A549 (cell line): Measurements from ENCODE around the gene VPS13D. TPM values are rescaled to one million over a fixed set of nuclear protein-coding genes. Genes with fewer than 3 reads are reported as not detected.

Experiments used
- ATAC-seq, 2 experiments: fragments of 200-7000 bp in 1 of 2; fragments of >200 bp in 1 of 2; cut with Nextera tagmentation in 1 of 2; cut with Tn5 transposase in 1 of 2; 3 replicates each; pipeline versions ENCODE4 v1.8.0 to v1.9.1; 2018 to 2020; ENCODE audit warnings: mild to moderate bottlenecking in 1 of 2, moderate library complexity in 1 of 2
- CTCF ChIA-PET: fragments of 300-600 bp; sonication (Branson Sonifier 250); formaldehyde crosslinking; extraction: SDS; loops from one replicate; lab custom pipeline; 2021; ENCODE audit warnings: antibody characterized with exemption, inconsistent platforms; lab: Yijun Ruan, JAX
- POLR2A ChIA-PET: fragments of 350-600 bp; formaldehyde crosslinking; extraction: SDS; loops from one replicate; lab custom pipeline; 2021; ENCODE audit warnings: antibody characterized with exemption, inconsistent platforms; lab: Yijun Ruan, JAX
- DNase-seq, 2 experiments: peaks; one replicate each; pipeline versions ENCODE4 v3.0.0 to v3.0.0-alpha.2; 2011 to 2016; ENCODE audit warnings: low read depth in 1 of 2, low spot score in 1 of 2
- FAIRE-seq: peaks from 2 replicates; lab custom pipeline; 2011; peaks lifted over from hg19 to GRCh38; lab: Jason Lieb, UNC
- H3K27ac ChIP-seq, 2 experiments: fragments of >200 bp; sonication (Bioruptor Twin); formaldehyde crosslinking; 3 replicates each; pipeline ENCODE4 v1.5.1; 2016 to 2017
- H3K4me1 ChIP-seq: fragments of >200 bp; sonication (Bioruptor Twin); formaldehyde crosslinking; 3 replicates; pipeline ENCODE4 v1.6.1; 2016
- H3K4me2 ChIP-seq: fragments of >200 bp; sonication (Bioruptor Twin); formaldehyde crosslinking; 3 replicates; pipeline ENCODE4 v1.6.1; 2016
- H3K4me3 ChIP-seq: fragments of >200 bp; sonication (Bioruptor Twin); formaldehyde crosslinking; 3 replicates; pipeline ENCODE4 v1.5.1; 2016
- H3K9me3 ChIP-seq: fragments of >200 bp; sonication (Bioruptor Twin); formaldehyde crosslinking; 3 replicates; pipeline ENCODE4 v1.6.1; 2016
- BCL3 ChIP-seq: fragments of >200 bp; sonication (Bioruptor Twin); formaldehyde crosslinking; IDR thresholded peaks from 3 replicates; pipeline ENCODE4 v1.6.1; 2016
- BHLHE40 ChIP-seq: IDR thresholded peaks from 2 replicates; pipeline ENCODE4 v1.6.1; 2012; ENCODE audit warnings: low read depth, low read length, inconsistent platforms
- CHD2 ChIP-seq: fragments of 150-350 bp; IDR thresholded peaks from 2 replicates; pipeline ENCODE4 v1.6.1; 2014; ENCODE audit warnings: low read length; ENCODE audit not compliant: partially characterized antibody
- CTCF ChIP-seq: fragments of >200 bp; sonication (Bioruptor Twin); formaldehyde crosslinking; IDR thresholded peaks from 3 replicates; pipeline ENCODE4 v1.5.1; 2016
- E2F6 ChIP-seq: IDR thresholded peaks from 2 replicates; pipeline ENCODE4 v1.6.1; 2012; ENCODE audit warnings: low read depth, borderline replicate concordance
- EHF ChIP-seq: fragments of 250-450 bp; sonication (Bioruptor Pico); IDR thresholded peaks from 2 replicates; pipeline ENCODE4 v1.5.0; 2020; ENCODE audit warnings: mild to moderate bottlenecking
- EHMT2 ChIP-seq: fragments of 200-600 bp; sonication (generic); IDR thresholded peaks from 2 replicates; pipeline ENCODE4 v1.6.1; 2016; ENCODE audit warnings: antibody characterized with exemption, low read depth, mild to moderate bottlenecking, moderate library complexity
- EP300 ChIP-seq, 2 experiments: fragments of >200 bp; sonication (Bioruptor Twin); formaldehyde crosslinking; IDR thresholded peaks; 2 replicates in 1 of 2; 3 replicates in 1 of 2; pipeline ENCODE4 v1.6.1; 2016 to 2017
- ESRRA ChIP-seq: fragments of 150-350 bp; IDR thresholded peaks from 2 replicates; pipeline ENCODE4 v1.6.1; 2014; ENCODE audit warnings: mild to moderate bottlenecking, low read length, borderline replicate concordance
- FOSL2 ChIP-seq, 2 experiments: fragments of 450-650 bp in 1 of 2; fragments of >200 bp in 1 of 2; sonication (Bioruptor Twin) in 1 of 2; formaldehyde crosslinking; IDR thresholded peaks; 2 replicates each; pipeline versions ENCODE4 v1.5.0 to v1.6.1; 2016 to 2020; ENCODE audit warnings: mild to moderate bottlenecking in 1 of 2, moderate library complexity in 1 of 2
- HDAC2 ChIP-seq: fragments of 200-600 bp; sonication (generic); IDR thresholded peaks from 2 replicates; pipeline ENCODE4 v1.6.1; 2016
- HEYL ChIP-seq: fragments of 250-450 bp; sonication (Bioruptor Pico); IDR thresholded peaks from 2 replicates; pipeline ENCODE4 v1.8.0; 2021; ENCODE audit warnings: mild to moderate bottlenecking, moderate library complexity
- HOXB13 ChIP-seq: fragments of 250-450 bp; sonication (Bioruptor Pico); IDR thresholded peaks from 2 replicates; pipeline ENCODE4 v1.5.0; 2020; ENCODE audit warnings: low read depth, mild to moderate bottlenecking, moderate library complexity
- HOXB5 ChIP-seq: fragments of 250-450 bp; sonication (Bioruptor Pico); IDR thresholded peaks from 2 replicates; pipeline ENCODE4 v1.5.0; 2020; ENCODE audit warnings: mild to moderate bottlenecking, moderate library complexity
- MYC ChIP-seq: IDR thresholded peaks from 2 replicates; pipeline ENCODE4 v1.6.1; 2012; ENCODE audit warnings: mild to moderate bottlenecking, inconsistent platforms, low read length, improper control_type of control experiment, borderline replicate concordance
- NPAS2 ChIP-seq: fragments of 250-450 bp; sonication (Bioruptor Pico); IDR thresholded peaks from 2 replicates; pipeline ENCODE4 v1.8.0; 2022; ENCODE audit warnings: mild to moderate bottlenecking, moderate library complexity, borderline replicate concordance
- NR3C1 ChIP-seq: fragments of >200 bp; sonication (Bioruptor Twin); formaldehyde crosslinking; IDR thresholded peaks from 3 replicates; pipeline ENCODE4 v1.6.1; 2017
- PBX3 ChIP-seq: IDR thresholded peaks from 2 replicates; pipeline ENCODE4 v1.6.1; 2012
- POLR2A ChIP-seq: IDR thresholded peaks from 2 replicates; pipeline ENCODE4 v1.6.1; 2012; ENCODE audit warnings: mild to moderate bottlenecking, low read length
- RAD21 ChIP-seq, 2 experiments: fragments of >200 bp in 1 of 2; sonication (Bioruptor Twin) in 1 of 2; formaldehyde crosslinking in 1 of 2; IDR thresholded peaks in 1 of 2; conservative IDR thresholded peaks in 1 of 2; 2 replicates in 1 of 2; 3 replicates in 1 of 2; pipeline ENCODE4 v1.6.1; 2012 to 2018; ENCODE audit warnings: inconsistent platforms in 1 of 2
- REST ChIP-seq: fragments of 200-600 bp; sonication (generic); IDR thresholded peaks from 2 replicates; pipeline ENCODE4 v1.6.1; 2016; ENCODE audit warnings: antibody characterized with exemption, mild to moderate bottlenecking, moderate library complexity
- SMC3 ChIP-seq: fragments of >200 bp; sonication (Bioruptor Twin); formaldehyde crosslinking; IDR thresholded peaks from 3 replicates; pipeline ENCODE4 v1.6.1; 2018; ENCODE audit warnings: inconsistent platforms
- TFCP2L1 ChIP-seq: fragments of 250-450 bp; sonication (Bioruptor Pico); IDR thresholded peaks from 2 replicates; pipeline ENCODE4 v1.5.0; 2021; ENCODE audit warnings: mild to moderate bottlenecking
- TP53 ChIP-seq: fragments of 250-450 bp; sonication (Bioruptor Pico); IDR thresholded peaks from 2 replicates; pipeline ENCODE4 v1.5.0; 2021; ENCODE audit warnings: mild to moderate bottlenecking, moderate library complexity
- WGBS: methylation state at CpG from one replicate; pipeline ENCODE4 v1.1.6; 2017; ENCODE audit errors: missing lambda C conversion rate; 5-methylcytosine and 5-hydroxymethylcytosine counted together
- polyA plus RNA-seq, 4 experiments: library from polyadenylated mRNA; depleted of rRNA in 3 of 4; stranded (reverse); fragments of >200 nt; fragmentation: RNase III in 1 of 4; extraction: RNeasy Plus Mini Kit Qiagen cat#74134 plus additional on column Dnase treatment in 1 of 4; gene quantifications; 2 replicates in 3 of 4; 3 replicates in 1 of 4; pipeline ENCODE4 v1.2.3, GENCODE V29; 2011 to 2017

The VPS13D gene
- polyA plus RNA-seq, 2 of the 4 experiments (the other 2 are of a cell fraction): 5.4 to 15.9 TPM

- FAIRE-seq (no peak), ATAC-seq (peak; percentile 70 to 86; a peak in 4 of 6 replicates), DNase-seq (peak; percentile 13 to 65)
- no peak overlapping the region for H3K4me3 ChIP-seq
- 50% methylated on average over 8 of the region's 8 CpGs for WGBS
- peak overlapping the region; percentile 40 to 53; a peak in 5 of 6 replicates for H3K27ac ChIP-seq
- H3K4me1 ChIP-seq: peaks cover 30% of the 10 kb centered on the region
- ChIA-PET CTCF (interaction anchor here (0.6 to 0.9 kb wide), 2 partner anchors 189 to 207 kb away, joined by 3 read pairs; no protein-coding TSS in a partner anchor), POLR2A (interaction anchor here (0.8 to 1.2 kb wide), 3 partner anchors 71 to 212 kb away, joined by 3 to 4 read pairs (median 3); no protein-coding TSS in a partner anchor)
- TF ChIP-seq TFCP2L1 (CRISPR knock-in tag) (no peak), RAD21 (conservative IDR thresholded peaks at IDR 0.05 in 1 of 2, IDR thresholded peaks at IDR 0.05 in 1 of 2) (peak; percentile 50 to 63), HOXB5 (CRISPR knock-in tag) (no peak), EP300 (IDR thresholded peaks at IDR 0.05) (no peak), CTCF (peak; percentile 50), ESRRA (no peak), NPAS2 (no peak), SMC3 (peak; percentile 49)
- H3K4me2 ChIP-seq: peak overlapping the region; percentile 49
- H3K9me3 ChIP-seq: peaks cover 27% of the 10 kb centered on the region
Measured at GRCh38 chr1:12407050-12407961, 177.5 kb downstream of the VPS13D start.

GRCh38 chr1:12407962-12408454 is 178.2 kb downstream of the VPS13D start:
- Histone ChIP-seq H3K4me2 (no peak overlapping the region), H3K4me1 (peaks cover 30% of the 10 kb centered on the region), H3K9me3 (peaks cover 27% of the 10 kb centered on the region), H3K27ac (peak overlapping the region; percentile 26 to 53; a peak in 3 of 6 replicates), H3K4me3 (no peak overlapping the region)
- WGBS: 96% methylated on average over 5 of the region's 5 CpGs
- no peak for ATAC-seq
- ChIA-PET CTCF (interaction anchor here (0.9 kb wide), 1 partner anchor 188 kb away, joined by 3 read pairs; no protein-coding TSS in a partner anchor), POLR2A (interaction anchor here (1.0 to 1.2 kb wide), 2 partner anchors 70 to 211 kb away, joined by 3 to 4 read pairs; no protein-coding TSS in a partner anchor)
- TF ChIP-seq HOXB5 (CRISPR knock-in tag) (no peak), NR3C1 (no peak), BCL3 (no peak), PBX3 (no peak), FOSL2 (IDR thresholded peaks at IDR 0.05) (no peak), FOSL2 (CRISPR knock-in tag; IDR thresholded peaks at IDR 0.05) (no peak), EHF (no peak), HOXB13 (CRISPR knock-in tag) (no peak), HDAC2 (no peak), POLR2A (no peak), BHLHE40 (no peak)
- FAIRE-seq: no peak
- no peak for DNase-seq

- CTCF ChIA-PET: no interaction called here
- ATAC-seq (no peak), DNase-seq (no peak), FAIRE-seq (no peak)
- H3K4me1 ChIP-seq: peaks cover 30% of the 10 kb centered on the region
- H3K9me3 ChIP-seq: peaks cover 27% of the 10 kb centered on the region
- POLR2A ChIA-PET: no interaction called here
- no peak overlapping the region for H3K4me2 ChIP-seq
- H3K27ac ChIP-seq: no peak overlapping the region; a peak in 1 of 6 replicates
- H3K4me3 ChIP-seq: no peak overlapping the region
- 90% methylated on average over 1 of the region's 1 CpG for WGBS
- TF ChIP-seq EHMT2: no peak
- no peak for TF ChIP-seq E2F6
- no peak for TF ChIP-seq CHD2
- TF ChIP-seq MYC: no peak
- TF ChIP-seq TP53: no peak
- no peak for TF ChIP-seq HEYL (CRISPR knock-in tag)
- TF ChIP-seq FOSL2 (IDR thresholded peaks at IDR 0.05): no peak
- no peak for TF ChIP-seq FOSL2 (CRISPR knock-in tag; IDR thresholded peaks at IDR 0.05)
- no peak for TF ChIP-seq HDAC2
- no peak for TF ChIP-seq REST
Measured at GRCh38 chr1:12408662-12409061, 178.8 kb downstream of the VPS13D start.
